Adrenal gland (tissue), 12 donors: ENCODE results near the gene C1QTNF7. TPM values are rescaled to one million over a fixed set of nuclear protein-coding genes. Genes with fewer than 3 reads are reported as not detected.

Source experiments
- DNase-seq, 7 donors: peaks; one replicate each; pipeline ENCODE4 v3.0.0-alpha.2; 2019 to 2020
- H3K27ac ChIP-seq, 5 donors: fragments of 200-600 bp; sonication (generic) in 4 of 5; 1 replicate in 3 of 5; 2 replicates in 2 of 5; pipeline versions ENCODE4 v1.5.1 to v1.8.0; 2016 to 2020; ENCODE audit warnings: mild to moderate bottlenecking in 1 of 5
- H3K27me3 ChIP-seq: fragments of 200-600 bp; 2 replicates; pipeline ENCODE4 v1.8.0; 2021
- H3K36me3 ChIP-seq, 2 donors: fragments of 200-600 bp; replicated peaks in 1 of 2; 1 replicate in 1 of 2; 2 replicates in 1 of 2; pipeline versions ENCODE4 v1.5.1 to v1.8.0; 2018 to 2022
- H3K4me1 ChIP-seq, 2 donors: fragments of 200-600 bp; replicated peaks in 1 of 2; 1 replicate in 1 of 2; 2 replicates in 1 of 2; pipeline versions ENCODE4 v1.5.1 to v1.8.0; 2018 to 2021
- H3K4me3 ChIP-seq, 4 donors: fragments of 200-600 bp; sonication (generic) in 3 of 4; one replicate each; pipeline ENCODE4 v1.5.1; 2016 to 2018
- H3K9me3 ChIP-seq, 3 donors: fragments of 200-600 bp; sonication (generic) in 1 of 3; replicated peaks in 1 of 3; 1 replicate in 2 of 3; 2 replicates in 1 of 3; pipeline versions ENCODE4 v1.5.1 to v1.8.0; 2016 to 2021
- POLR2A ChIP-seq, 2 donors: fragments of 450-650 bp; IDR thresholded peaks; one replicate each; pipeline ENCODE4 v1.6.1; 2017; ENCODE audit warnings: antibody characterized with exemption in 2 of 2, mild to moderate bottlenecking in 2 of 2, moderate library complexity in 1 of 2
- WGBS, 4 donors: extraction: QIAGEN DNeasy Blood & Tissue Kit in 2 of 4; methylation state at CpG; one replicate each; pipeline versions ENCODE4 v1.1.5 to v1.1.7; 2013 to 2017; 5-methylcytosine and 5-hydroxymethylcytosine counted together
- intact Hi-C, 2 donors: fragments of 100-400 bp; cut with DNase I; formaldehyde crosslinking; loops; one replicate each; pipeline versions ENCODE4 v1.14.1 to v1.15.0; 2022 to 2023
- polyA plus RNA-seq, 3 donors: library from polyadenylated mRNA; stranded (reverse); fragments of 200-250 nt in 2 of 3; fragments of 350-450 nt in 1 of 3; fragmentation: Illumina TruSeq in 1 of 3; extraction: RNeasy Lipid Tissue Mini Kit (QIAGEN cat#74804) in 1 of 3; gene quantifications; one replicate each; pipeline ENCODE4 v1.2.3, GENCODE V29; 2013 to 2014
- small RNA-seq, 2 donors: library from RNA; depleted of rRNA; stranded (forward); fragments of <200 nt; gene quantifications; one replicate each; pipeline ENCODE3, GENCODE V24; 2016
- total RNA-seq, 9 donors: library from RNA; depleted of rRNA in 4 of 9; stranded (reverse); fragments of >200 nt in 4 of 9; fragments of 120-200 nt in 1 of 9; fragmentation: NEBNext Ultra II Directional in 1 of 9; extraction: Animal tissue kit (Norgen Biotek cat#: 25700) in 1 of 9; gene quantifications; one replicate each; pipeline versions ENCODE4 v1.1.0 to v1.2.4, GENCODE V29; 2013 to 2023
- TF ChIP-seq, protein P1 (sequence below), 6 experiments: fragments of 450-650 bp in 4 of 6; fragments of 200-600 bp in 2 of 6; sonication (generic) in 1 of 6; IDR thresholded peaks; 1 replicate in 5 of 6; 2 replicates in 1 of 6; pipeline versions ENCODE4 v1.5.1 to v1.8.0; 2016 to 2021; ENCODE audit warnings: antibody characterized with exemption in 6 of 6, mild to moderate bottlenecking in 2 of 6, moderate library complexity in 1 of 6
- donor health status: healthy with polysubstance abuse.
- donor health status: Bipolar disorder and iron deficiency.
- donor health status: DM: yes; HTN: yes; CAD: no.
- donor health status: DM: no; HTN: no; CAD: no.
- donor health status: DM: no; HTN: no; CAD: no.
- donor health status: DM: yes; HTN: yes; CAD: no.

Gene C1QTNF7
- total and polyA plus RNA-seq, 12 donors, result 0.09 to 2.8 (median 1.1) TPM

DNA sequence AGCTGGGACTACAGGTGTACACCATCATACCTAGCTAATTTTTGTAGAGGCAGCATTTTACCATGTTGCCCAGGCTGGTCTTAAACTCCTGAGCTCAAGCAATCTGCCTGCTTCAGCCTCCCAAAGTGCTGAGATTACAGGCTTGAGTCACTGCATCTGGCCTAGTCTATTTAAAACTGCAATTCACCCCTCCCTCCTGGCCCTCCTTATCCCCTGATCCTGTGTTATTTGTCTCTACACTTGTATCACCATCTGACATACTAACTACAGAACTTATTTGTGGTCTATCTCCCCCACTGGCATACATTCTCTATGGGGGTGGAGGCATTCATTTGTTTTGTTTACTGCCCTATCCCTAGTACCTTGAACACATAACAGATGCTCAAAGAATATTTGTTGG, 65.6 kb downstream of the C1QTNF7 start:
- Histone ChIP-seq H3K27ac (no peak overlapping the region), H3K9me3 (no peaks in the 10 kb centered on the region), H3K27me3 (no peaks in the 10 kb centered on the region), H3K36me3 (no peaks in the 10 kb centered on the region), H3K4me1 (no peaks in the 10 kb centered on the region), H3K4me3 (no peak overlapping the region)
- TF ChIP-seq, protein P1, sequence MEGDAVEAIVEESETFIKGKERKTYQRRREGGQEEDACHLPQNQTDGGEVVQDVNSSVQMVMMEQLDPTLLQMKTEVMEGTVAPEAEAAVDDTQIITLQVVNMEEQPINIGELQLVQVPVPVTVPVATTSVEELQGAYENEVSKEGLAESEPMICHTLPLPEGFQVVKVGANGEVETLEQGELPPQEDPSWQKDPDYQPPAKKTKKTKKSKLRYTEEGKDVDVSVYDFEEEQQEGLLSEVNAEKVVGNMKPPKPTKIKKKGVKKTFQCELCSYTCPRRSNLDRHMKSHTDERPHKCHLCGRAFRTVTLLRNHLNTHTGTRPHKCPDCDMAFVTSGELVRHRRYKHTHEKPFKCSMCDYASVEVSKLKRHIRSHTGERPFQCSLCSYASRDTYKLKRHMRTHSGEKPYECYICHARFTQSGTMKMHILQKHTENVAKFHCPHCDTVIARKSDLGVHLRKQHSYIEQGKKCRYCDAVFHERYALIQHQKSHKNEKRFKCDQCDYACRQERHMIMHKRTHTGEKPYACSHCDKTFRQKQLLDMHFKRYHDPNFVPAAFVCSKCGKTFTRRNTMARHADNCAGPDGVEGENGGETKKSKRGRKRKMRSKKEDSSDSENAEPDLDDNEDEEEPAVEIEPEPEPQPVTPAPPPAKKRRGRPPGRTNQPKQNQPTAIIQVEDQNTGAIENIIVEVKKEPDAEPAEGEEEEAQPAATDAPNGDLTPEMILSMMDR (IDR thresholded peaks at IDR 0.05), result no peak
- no peak for TF ChIP-seq POLR2A (IDR thresholded peaks at IDR 0.05)
- no peak for DNase-seq
- intact Hi-C loops, result no loop called here

DNA sequence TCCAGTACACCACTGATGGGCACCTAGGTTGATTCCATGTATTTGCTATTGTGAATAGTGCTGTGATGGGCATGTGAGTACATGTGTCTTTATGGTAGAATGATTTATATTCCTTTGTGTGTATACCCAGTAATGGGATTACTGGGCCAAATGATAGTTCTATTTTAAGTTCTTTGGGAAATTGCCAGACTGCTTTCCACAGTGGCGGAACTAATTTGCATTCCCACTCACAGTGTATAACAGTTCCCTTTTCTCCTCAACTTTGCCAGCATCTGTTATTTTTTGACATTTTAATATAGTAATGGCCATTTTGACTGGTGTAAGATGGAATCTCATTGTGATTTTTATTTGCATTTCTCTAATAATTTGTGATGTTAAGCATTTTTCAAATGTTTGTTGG, 67.8 kb downstream of the C1QTNF7 start:
- Histone ChIP-seq H3K36me3 (no peaks in the 10 kb centered on the region), H3K4me3 (no peak overlapping the region), H3K9me3 (no peaks in the 10 kb centered on the region), H3K27ac (no peak overlapping the region), H3K4me1 (no peaks in the 10 kb centered on the region), H3K27me3 (no peaks in the 10 kb centered on the region)
- intact Hi-C loops, result no loop called here
- TF ChIP-seq POLR2A (IDR thresholded peaks at IDR 0.05), result no peak
- TF ChIP-seq, protein P1 (IDR thresholded peaks at IDR 0.05), result no peak
- DNase-seq, result no peak
- 68 to 80% (median 73%) methylated on average over 1 of the region's 1 CpG for WGBS, 4 donors

Small RNAs within 50 kb of the gene (small RNA-seq; reads per million reads assigned to genes)
- gene AC007016.1, result 0 reads per million in 2 donors

Other genes with a start within 250 kb of the C1QTNF7 start
- 10 to 100 TPM; 14.4 to 52.3 (median 21.3) TPM for gene CC2D2A, start 41.8 kb downstream of the C1QTNF7 start, total RNA-seq
- gene CC2D2A, start 41.8 kb downstream of the C1QTNF7 start, polyA plus RNA-seq, result 10 to 100 TPM; 15.7 to 35.5 (median 17.5) TPM
- gene FBXL5, start 227.3 kb downstream of the C1QTNF7 start, total RNA-seq, result 100 to 1,000 TPM in 6 of 9 donors, 10 to 100 TPM in 3; 73.9 to 141 (median 115) TPM
- 100 to 1,000 TPM in 1 of 3 donors, 10 to 100 TPM in 2; 42.8 to 159 (median 50.9) TPM for gene FBXL5, start 227.3 kb downstream of the C1QTNF7 start, polyA plus RNA-seq